H1 (cell line): ENCODE data around the gene SPAM1. TPM values are rescaled to one million over a fixed set of nuclear protein-coding genes. Genes with fewer than 3 reads are reported as not detected.

Experiments used
- CTCF ChIA-PET: fragments of 300-600 bp; sonication (Branson Sonifier 250); formaldehyde crosslinking; loops from one replicate; lab custom pipeline; 2021; ENCODE audit not compliant: partially characterized antibody; lab: Charles Lee
- POLR2A ChIA-PET: fragments of 300-600 bp; sonication (Branson Sonifier 250); formaldehyde crosslinking; loops from one replicate; lab custom pipeline; 2021; ENCODE audit warnings: inconsistent platforms; ENCODE audit not compliant: partially characterized antibody; lab: Charles Lee
- DNase-seq, 2 experiments: peaks; one replicate each; pipeline versions ENCODE4 v3.0.0 to v3.0.0-alpha.2; 2010 to 2022; ENCODE audit warnings: low spot score in 2 of 2, low read depth in 1 of 2, mixed read lengths in 1 of 2
- FAIRE-seq: peaks from 2 replicates; lab custom pipeline; 2011; peaks lifted over from hg19 to GRCh38; lab: Jason Lieb, UNC
- H2AFZ ChIP-seq: 2 replicates; pipeline ENCODE4 v1.8.1; 2012; ENCODE audit warnings: low read length, inconsistent platforms
- H2AK5ac ChIP-seq: 2 replicates; pipeline ENCODE4 v1.6.1; 2013; ENCODE audit warnings: low read depth, low read length
- H2BK120ac ChIP-seq: replicated peaks from 2 replicates; pipeline ENCODE3; 2013; ENCODE audit warnings: low read depth, low read length, inconsistent platforms
- H2BK12ac ChIP-seq: 2 replicates; pipeline ENCODE4 v1.6.1; 2013; ENCODE audit warnings: low read depth, low read length
- H2BK15ac ChIP-seq: 2 replicates; pipeline ENCODE4 v1.6.1; 2013; ENCODE audit warnings: low read length
- H2BK20ac ChIP-seq: 2 replicates; pipeline ENCODE4 v1.6.1; 2013; ENCODE audit warnings: low read length
- H2BK5ac ChIP-seq: 2 replicates; pipeline ENCODE4 v1.6.1; 2013; ENCODE audit warnings: low read depth, low read length
- H3K14ac ChIP-seq: 2 replicates; pipeline ENCODE4 v1.6.1; 2013; ENCODE audit warnings: inconsistent platforms; ENCODE audit not compliant: insufficient read length
- H3K18ac ChIP-seq: 2 replicates; pipeline ENCODE4 v1.6.1; 2013; ENCODE audit warnings: low read length; ENCODE audit errors: extremely low read depth
- H3K23ac ChIP-seq: 2 replicates; pipeline ENCODE4 v1.6.1; 2013; ENCODE audit warnings: inconsistent platforms; ENCODE audit not compliant: insufficient read length
- H3K23me2 ChIP-seq: 2 replicates; pipeline ENCODE4 v1.6.1; 2013; ENCODE audit warnings: low read depth, low read length
- H3K27ac ChIP-seq: 2 replicates; pipeline ENCODE4 v1.6.1; 2011; ENCODE audit warnings: low read depth, low read length, inconsistent platforms
- H3K27me3 ChIP-seq, 4 experiments: replicated peaks in 1 of 4; 1 replicate in 1 of 4; 2 replicates in 3 of 4; pipeline versions ENCODE4 v1.6.1 to v1.8.1; 2011 to 2013; ENCODE audit warnings: low read length in 3 of 4, mild to moderate bottlenecking in 3 of 4, inconsistent platforms in 2 of 4, mixed read lengths in 2 of 4, moderate library complexity in 1 of 4; ENCODE audit not compliant: control insufficient read depth in 3 of 4, insufficient read depth in 3 of 4; ENCODE audit errors: extremely low read depth in 1 of 4
- H3K36me3 ChIP-seq, 4 experiments: 2 replicates each; pipeline versions ENCODE4 v1.6.1 to v1.8.1; 2011 to 2013; ENCODE audit warnings: mild to moderate bottlenecking in 4 of 4, low read length in 3 of 4, moderate library complexity in 2 of 4, control low read depth in 1 of 4, inconsistent platforms in 1 of 4; ENCODE audit not compliant: insufficient read depth in 4 of 4, control insufficient read depth in 2 of 4
- H3K4ac ChIP-seq: replicated peaks from 2 replicates; pipeline ENCODE3; 2013; ENCODE audit warnings: low read length, low read depth, mixed read lengths, inconsistent platforms; ENCODE audit not compliant: insufficient read length
- H3K4me1 ChIP-seq, 4 experiments: replicated peaks in 1 of 4; 1 replicate in 1 of 4; 2 replicates in 3 of 4; pipeline versions ENCODE4 v1.6.1 to v1.8.1; 2011 to 2013; ENCODE audit warnings: low read length in 3 of 4, inconsistent platforms in 2 of 4, mixed read lengths in 1 of 4; ENCODE audit not compliant: insufficient read depth in 4 of 4, control insufficient read depth in 3 of 4
- H3K4me2 ChIP-seq, 2 experiments: 2 replicates each; pipeline versions ENCODE4 v1.6.1 to v1.8.1; 2011 to 2013; ENCODE audit warnings: low read depth in 2 of 2, low read length in 2 of 2, control low read depth in 1 of 2, inconsistent platforms in 1 of 2, mild to moderate bottlenecking in 1 of 2; ENCODE audit not compliant: insufficient read depth in 1 of 2
- H3K4me3 ChIP-seq, 4 experiments: fragments of 200-600, 300-600 bp in 1 of 4; sonication (generic), shearing (Covaris generic), sonication (Bioruptor Twin) in 1 of 4; 2 replicates each; pipeline versions ENCODE4 v1.5.1 to v1.8.1; 2011 to 2016; ENCODE audit warnings: low read length in 4 of 4, low read depth in 3 of 4, control low read depth in 2 of 4, inconsistent platforms in 2 of 4, mild to moderate bottlenecking in 2 of 4, mixed read lengths in 1 of 4, moderate library complexity in 1 of 4; ENCODE audit not compliant: insufficient read depth in 2 of 4; ENCODE audit errors: extremely low read depth in 1 of 4
- H3K56ac ChIP-seq: replicated peaks from 2 replicates; pipeline ENCODE3; 2013; ENCODE audit warnings: low read depth, mild to moderate bottlenecking, mixed read lengths, low read length, inconsistent platforms; ENCODE audit not compliant: insufficient read length
- H3K79me1 ChIP-seq: 2 replicates; pipeline ENCODE4 v1.6.1; 2013; ENCODE audit warnings: low read depth, low read length, control low read depth
- H3K79me2 ChIP-seq, 2 experiments: 2 replicates each; pipeline versions ENCODE4 v1.6.1 to v1.8.1; 2012 to 2013; ENCODE audit warnings: low read length in 2 of 2, mild to moderate bottlenecking in 2 of 2, inconsistent platforms in 1 of 2; ENCODE audit not compliant: insufficient read depth in 2 of 2, control insufficient read depth in 1 of 2
- H3K9ac ChIP-seq, 4 experiments: replicated peaks in 1 of 4; 1 replicate in 1 of 4; 2 replicates in 3 of 4; pipeline versions ENCODE4 v1.6.1 to v1.8.1; 2011 to 2013; ENCODE audit warnings: low read depth in 3 of 4, low read length in 3 of 4, control low read depth in 2 of 4, mild to moderate bottlenecking in 2 of 4, moderate library complexity in 2 of 4, inconsistent platforms in 1 of 4; ENCODE audit errors: extremely low read depth in 1 of 4
- H3K9me3 ChIP-seq, 2 experiments: 2 replicates each; pipeline versions ENCODE4 v1.6.1 to v1.8.1; 2012 to 2013; ENCODE audit warnings: mild to moderate bottlenecking in 2 of 2, moderate library complexity in 2 of 2, control low read depth in 1 of 2, inconsistent platforms in 1 of 2, low read depth in 1 of 2, low read length in 1 of 2, mixed read lengths in 1 of 2; ENCODE audit not compliant: insufficient read depth in 2 of 2
- H4K20me1 ChIP-seq, 2 experiments: replicated peaks in 1 of 2; 2 replicates each; pipeline versions ENCODE3 to v1.8.1; 2011 to 2013; ENCODE audit warnings: inconsistent platforms in 2 of 2, low read length in 2 of 2, mild to moderate bottlenecking in 1 of 2; ENCODE audit not compliant: insufficient read depth in 2 of 2, control insufficient read depth in 1 of 2
- H4K5ac ChIP-seq: 2 replicates; pipeline ENCODE4 v1.6.1; 2013; ENCODE audit warnings: low read length, low read depth, mixed read lengths, inconsistent platforms; ENCODE audit not compliant: insufficient read length
- H4K8ac ChIP-seq: 2 replicates; pipeline ENCODE4 v1.8.0; 2013; ENCODE audit warnings: mild to moderate bottlenecking, moderate library complexity, low read length, inconsistent platforms; ENCODE audit not compliant: insufficient read depth; ENCODE audit errors: extremely low read depth
- H4K91ac ChIP-seq: replicated peaks from 2 replicates; pipeline ENCODE3; 2013; ENCODE audit warnings: low read length, mixed read lengths, inconsistent platforms; ENCODE audit not compliant: insufficient read length
- BCL11A ChIP-seq, 2 experiments: IDR thresholded peaks; one replicate each; pipeline ENCODE4 v1.6.1; 2011; ENCODE audit warnings: low read depth in 2 of 2, low read length in 2 of 2, mild to moderate bottlenecking in 2 of 2
- BRCA1 ChIP-seq: IDR thresholded peaks from 2 replicates; pipeline ENCODE4 v1.6.1; 2012; ENCODE audit warnings: low read depth, low read length, improper control_type of control experiment
- CBX8 ChIP-seq: fragments of 300-800, 300-1000 bp; sonication (generic); IDR thresholded peaks from 2 replicates; pipeline ENCODE4 v1.7.1; 2016; ENCODE audit warnings: low read depth, low read length, borderline replicate concordance
- POLR2AphosphoS5 ChIP-seq: IDR thresholded peaks from 2 replicates; pipeline ENCODE4 v1.6.1; 2011; ENCODE audit warnings: low read depth, low read length
- WGBS, 2 experiments: shearing (Covaris generic) in 1 of 2; methylation state at CpG; one replicate each; pipeline versions ENCODE4 v1.1.6 to v1.1.7; 2013 to 2015; ENCODE audit warnings: low lambda C conversion rate in 2 of 2, mixed read lengths in 2 of 2, inconsistent platforms in 1 of 2, low coverage in 1 of 2, missing lambda C conversion rate in 1 of 2; ENCODE audit not compliant: insufficient replicate concordance in 2 of 2, insufficient coverage in 1 of 2, insufficient read length in 1 of 2; ENCODE audit errors: extremely low coverage in 1 of 2, missing lambda C conversion rate in 1 of 2; 5-methylcytosine and 5-hydroxymethylcytosine counted together
- polyA plus RNA-seq, 7 experiments: library from polyadenylated mRNA; depleted of rRNA in 3 of 7; stranded (reverse) in 5 of 7; unstranded in 2 of 7; fragments of >200 nt in 5 of 7; fragments of 200-250 nt in 2 of 7; gene quantifications; 1 replicate in 5 of 7; 2 replicates in 1 of 7; 4 replicates in 1 of 7; pipeline versions ENCODE4 v1.2.1 to v1.2.3, GENCODE V29; 2011 to 2013; ENCODE audit warnings: missing spikeins in 2 of 7, mixed read lengths in 2 of 7
- total RNA-seq: library from RNA; stranded (reverse); fragmentation: NEBNext Ultra II Directional; extraction: Animal tissue kit (Norgen Biotek cat#: 25700); gene quantifications from 2 replicates; pipeline ENCODE4 v1.2.1, GENCODE V29; 2021

Gene SPAM1
- total and polyA plus RNA-seq, 2 of the 8 experiments (the other 6 are each of a cell fraction or from before 2014, with no cell fraction given), result not detected

- ChIA-PET CTCF (interaction anchor here (0.6 to 1.9 kb wide), 7 partner anchors 10 to 787 kb away, joined by 3 to 8 read pairs (median 3); partner anchors contain the start of gene ASB15), POLR2A (no interaction called here)
- H2AFZ ChIP-seq, result no peak overlapping the region
These were observed 48.3 kb upstream of the SPAM1 start for GRCh38 chr7:123876557-123877256.

More at GRCh38 chr7:123876557-123877256, 48.3 kb upstream of the SPAM1 start:
- Histone ChIP-seq H4K20me1 (no peaks in the 10 kb centered on the region), H3K56ac (no peak overlapping the region), H2BK120ac (no peak overlapping the region), H3K18ac (no peak overlapping the region), H3K4me2 (no peak overlapping the region), H2BK5ac (no peak overlapping the region), H3K9ac (no peak overlapping the region), H2BK12ac (no peak overlapping the region), H2BK20ac (no peak overlapping the region), H3K4me1 (no peaks in the 10 kb centered on the region), H3K14ac (no peak overlapping the region), H4K5ac (no peak overlapping the region), H3K36me3 (no peaks in the 10 kb centered on the region), H2BK15ac (no peak overlapping the region), H3K79me2 (no peaks in the 10 kb centered on the region), H3K23ac (no peak overlapping the region), H3K27me3 (no peaks in the 10 kb centered on the region), H3K79me1 (no peaks in the 10 kb centered on the region), H3K23me2 (no peaks in the 10 kb centered on the region), H4K91ac (no peak overlapping the region), H3K27ac (no peak overlapping the region), H4K8ac (no peak overlapping the region), H3K4me3 (no peak overlapping the region), H3K4ac (no peak overlapping the region), H3K9me3 (no peaks in the 10 kb centered on the region), H2AK5ac (no peak overlapping the region)
- 88% methylated on average over 7 of the region's 7 CpGs; no CpG with 5 or more reads in 1 of the 2 experiments for WGBS, 2 experiments
- DNase-seq (no peak), FAIRE-seq (no peak)
- TF ChIP-seq BRCA1 (no peak), BCL11A (IDR thresholded peaks at IDR 0.05; ENCODE audit: low read depth in 2 of 2, low read length in 2 of 2) (no peak), CBX8 (no peak), POLR2AphosphoS5 (no peak)
